HepG2 (cell line): ENCODE measurements around the gene FMO1. TPM values are rescaled to one million over a fixed set of nuclear protein-coding genes. Genes with fewer than 3 reads are reported as not detected.
A peak's percentile ranks its signal among the peaks of the same experiment; 100 is the strongest.

ENCODE experiments used
- ATF7 ChIP-seq, 2 experiments: fragments of 450-650 bp in 1 of 2; sonication (generic) in 1 of 2; formaldehyde crosslinking in 1 of 2; IDR thresholded peaks; 2 replicates each; pipeline versions ENCODE4 v1.4.0 to v1.6.1; 2016 to 2020; ENCODE audit warnings: antibody characterized with exemption in 1 of 2, mild to moderate bottlenecking in 1 of 2, missing genetic modification reagents in 1 of 2
- CEBPG ChIP-seq: IDR thresholded peaks from 2 replicates; pipeline ENCODE4 v1.6.1; 2016
- ELF1 ChIP-seq: sonication (generic); formaldehyde crosslinking; IDR thresholded peaks from 2 replicates; pipeline ENCODE4 v1.4.0; 2020; ENCODE audit warnings: missing genetic modification reagents
- GATAD2A ChIP-seq: IDR thresholded peaks from 2 replicates; pipeline ENCODE4 v1.6.1; 2016
- MAFF ChIP-seq: IDR thresholded peaks from 2 replicates; pipeline ENCODE4 v1.6.1; 2011; ENCODE audit warnings: low read depth, low read length, improper control_type of control experiment
- MIXL1 ChIP-seq: IDR thresholded peaks from 2 replicates; pipeline ENCODE4 v1.6.1; 2016
- NFYB ChIP-seq: sonication (generic); formaldehyde crosslinking; IDR thresholded peaks from 2 replicates; pipeline ENCODE4 v1.4.0; 2020; ENCODE audit warnings: missing genetic modification reagents
- SP140L ChIP-seq: sonication (generic); formaldehyde crosslinking; IDR thresholded peaks from 2 replicates; pipeline ENCODE4 v1.4.0; 2020; ENCODE audit warnings: missing genetic modification reagents, borderline replicate concordance
- SP2 ChIP-seq: sonication (generic); formaldehyde crosslinking; IDR thresholded peaks from 2 replicates; pipeline ENCODE4 v1.5.1; 2020; ENCODE audit warnings: mild to moderate bottlenecking, missing genetic modification reagents
- SP5 ChIP-seq: IDR thresholded peaks from 2 replicates; pipeline ENCODE4 v1.6.1; 2016; ENCODE audit warnings: low read depth, borderline replicate concordance
- TBL1XR1 ChIP-seq: fragments of 150-350 bp; IDR thresholded peaks from 2 replicates; pipeline ENCODE4 v1.6.1; 2014; ENCODE audit warnings: borderline replicate concordance, low read length; ENCODE audit not compliant: partially characterized antibody
- TCF7L2 ChIP-seq: IDR thresholded peaks from 2 replicates; pipeline ENCODE4 v1.6.1; 2011; ENCODE audit warnings: mild to moderate bottlenecking, low read depth, low read length, moderate library complexity
- ZNF331 ChIP-seq: sonication (generic); formaldehyde crosslinking; IDR thresholded peaks from 2 replicates; pipeline ENCODE4 v1.4.0; 2020; ENCODE audit warnings: missing genetic modification reagents
- ZNF557 ChIP-seq: sonication (generic); formaldehyde crosslinking; IDR thresholded peaks from 2 replicates; pipeline ENCODE4 v1.4.0; 2020; ENCODE audit warnings: missing genetic modification reagents
- ZNF747 ChIP-seq: sonication (generic); formaldehyde crosslinking; IDR thresholded peaks from 2 replicates; pipeline ENCODE4 v1.8.1; 2023; ENCODE audit warnings: missing genetic modification reagents, mild to moderate bottlenecking, borderline replicate concordance
- polyA plus RNA-seq, 8 experiments: library from polyadenylated mRNA; depleted of rRNA in 3 of 8; stranded (reverse) in 7 of 8; unstranded in 1 of 8; fragments of >200 nt; fragmentation: Illumina TruSeq in 4 of 8; extraction: Trizol in 4 of 8; gene quantifications; 2 replicates each; pipeline versions ENCODE4 v1.2.1 to v1.2.3, GENCODE V29; 2011 to 2016; ENCODE audit warnings: low read depth in 4 of 8, missing spikeins in 1 of 8, mixed read lengths in 1 of 8; ENCODE audit not compliant: insufficient read depth in 1 of 8
- total RNA-seq, 5 experiments: library from RNA; depleted of rRNA; stranded (reverse); fragments of >200 nt; fragmentation: Illumina TruSeq; extraction: Trizol; gene quantifications; 2 replicates each; pipeline ENCODE4 v1.2.3, GENCODE V29; 2016; ENCODE audit warnings: low read depth in 1 of 5
- TF ChIP-seq, protein P1 (sequence below): IDR thresholded peaks from 2 replicates; pipeline ENCODE4 v1.4.0; 2020; ENCODE audit warnings: mild to moderate bottlenecking, missing genetic modification reagents
- TF ChIP-seq, protein P2 (sequence below): sonication (generic); formaldehyde crosslinking; IDR thresholded peaks from 2 replicates; pipeline ENCODE4 v1.8.1; 2023; ENCODE audit warnings: mild to moderate bottlenecking, missing genetic modification reagents, borderline replicate concordance
- TF ChIP-seq, protein P3 (sequence below): sonication (generic); formaldehyde crosslinking; IDR thresholded peaks from 2 replicates; pipeline ENCODE4 v1.4.0; 2020; ENCODE audit warnings: mild to moderate bottlenecking, missing genetic modification reagents, borderline replicate concordance
- TF ChIP-seq, protein P4 (sequence below): IDR thresholded peaks from 2 replicates; pipeline ENCODE4 v1.6.1; 2016; ENCODE audit warnings: low read depth, borderline replicate concordance
- TF ChIP-seq, protein P5 (sequence below): sonication (generic); formaldehyde crosslinking; IDR thresholded peaks from 2 replicates; pipeline ENCODE4 v1.5.0; 2020; ENCODE audit warnings: missing genetic modification reagents
- TF ChIP-seq, protein P6 (sequence below): sonication (generic); formaldehyde crosslinking; IDR thresholded peaks from 2 replicates; pipeline ENCODE4 v1.5.0; 2020; ENCODE audit warnings: mild to moderate bottlenecking, missing genetic modification reagents, moderate library complexity
- TF ChIP-seq, protein P7 (sequence below): IDR thresholded peaks from 2 replicates; pipeline ENCODE4 v1.6.1; 2016; ENCODE audit warnings: missing genetic modification reagents, missing compliant biosample characterization

The FMO1 gene
- total and polyA plus RNA-seq, 2 of the 13 experiments (the other 11 are each of a cell fraction or from before 2014, with no cell fraction given): not detected

DNA sequence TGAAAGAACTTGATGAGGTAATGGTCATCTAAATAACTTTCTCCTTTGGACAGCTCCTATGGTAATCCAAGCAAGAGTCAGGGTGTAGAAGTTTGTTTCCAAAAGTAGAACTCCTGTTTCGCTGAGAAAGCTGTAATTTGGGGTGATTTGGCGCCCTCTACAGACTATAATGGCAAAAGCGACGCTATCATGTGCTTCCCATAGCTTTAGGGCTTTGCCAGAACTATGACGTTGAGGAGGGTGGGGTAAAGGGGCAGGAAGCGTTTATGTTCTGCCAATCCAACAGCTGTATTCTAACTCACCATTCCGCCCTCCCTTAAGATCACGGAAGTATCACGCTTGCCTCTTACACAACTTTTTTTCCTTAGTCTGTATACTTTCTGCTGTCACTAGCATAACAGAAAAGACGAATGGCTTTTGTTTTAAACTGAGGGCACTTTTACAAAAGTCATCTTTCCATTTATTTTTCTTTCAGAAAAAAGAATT, 65.6 kb downstream of the FMO1 start, which contains the start of gene FMO4 (continued):
- TF ChIP-seq, protein P1, sequence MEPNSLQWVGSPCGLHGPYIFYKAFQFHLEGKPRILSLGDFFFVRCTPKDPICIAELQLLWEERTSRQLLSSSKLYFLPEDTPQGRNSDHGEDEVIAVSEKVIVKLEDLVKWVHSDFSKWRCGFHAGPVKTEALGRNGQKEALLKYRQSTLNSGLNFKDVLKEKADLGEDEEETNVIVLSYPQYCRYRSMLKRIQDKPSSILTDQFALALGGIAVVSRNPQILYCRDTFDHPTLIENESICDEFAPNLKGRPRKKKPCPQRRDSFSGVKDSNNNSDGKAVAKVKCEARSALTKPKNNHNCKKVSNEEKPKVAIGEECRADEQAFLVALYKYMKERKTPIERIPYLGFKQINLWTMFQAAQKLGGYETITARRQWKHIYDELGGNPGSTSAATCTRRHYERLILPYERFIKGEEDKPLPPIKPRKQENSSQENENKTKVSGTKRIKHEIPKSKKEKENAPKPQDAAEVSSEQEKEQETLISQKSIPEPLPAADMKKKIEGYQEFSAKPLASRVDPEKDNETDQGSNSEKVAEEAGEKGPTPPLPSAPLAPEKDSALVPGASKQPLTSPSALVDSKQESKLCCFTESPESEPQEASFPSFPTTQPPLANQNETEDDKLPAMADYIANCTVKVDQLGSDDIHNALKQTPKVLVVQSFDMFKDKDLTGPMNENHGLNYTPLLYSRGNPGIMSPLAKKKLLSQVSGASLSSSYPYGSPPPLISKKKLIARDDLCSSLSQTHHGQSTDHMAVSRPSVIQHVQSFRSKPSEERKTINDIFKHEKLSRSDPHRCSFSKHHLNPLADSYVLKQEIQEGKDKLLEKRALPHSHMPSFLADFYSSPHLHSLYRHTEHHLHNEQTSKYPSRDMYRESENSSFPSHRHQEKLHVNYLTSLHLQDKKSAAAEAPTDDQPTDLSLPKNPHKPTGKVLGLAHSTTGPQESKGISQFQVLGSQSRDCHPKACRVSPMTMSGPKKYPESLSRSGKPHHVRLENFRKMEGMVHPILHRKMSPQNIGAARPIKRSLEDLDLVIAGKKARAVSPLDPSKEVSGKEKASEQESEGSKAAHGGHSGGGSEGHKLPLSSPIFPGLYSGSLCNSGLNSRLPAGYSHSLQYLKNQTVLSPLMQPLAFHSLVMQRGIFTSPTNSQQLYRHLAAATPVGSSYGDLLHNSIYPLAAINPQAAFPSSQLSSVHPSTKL (CRISPR knock-in tag): 0 out of 2 replicates have a peak, but pooled peaks have one; percentile 39
- TF ChIP-seq GATAD2A (CRISPR knock-in tag) (peak; percentile 33), SP2 (CRISPR knock-in tag) (peak; percentile 54), NFYB (CRISPR knock-in tag) (peak; percentile 69), SP140L (no peak), MIXL1 (CRISPR knock-in tag) (0 out of 2 replicates have a peak, but pooled peaks have one; percentile 59), ZNF747 (CRISPR knock-in tag) (no peak), TCF7L2 (no peak), ZNF331 (CRISPR knock-in tag) (0 out of 2 replicates have a peak, but pooled peaks have one; percentile 12), ELF1 (CRISPR knock-in tag) (peak; percentile 79), TBL1XR1 (peak; percentile 23), MAFF (peak; percentile 59), SP5 (CRISPR knock-in tag) (0 out of 2 replicates have a peak, but pooled peaks have one; percentile 17), ATF7 (IDR thresholded peaks at IDR 0.05) (0 out of 2 replicates have a peak, but pooled peaks have one; percentile 26), ATF7 (CRISPR knock-in tag; IDR thresholded peaks at IDR 0.05) (no peak), CEBPG (CRISPR knock-in tag) (peak; percentile 48), ZNF557 (CRISPR knock-in tag) (0 out of 2 replicates have a peak, but pooled peaks have one; percentile 30)
- TF ChIP-seq, protein P2, sequence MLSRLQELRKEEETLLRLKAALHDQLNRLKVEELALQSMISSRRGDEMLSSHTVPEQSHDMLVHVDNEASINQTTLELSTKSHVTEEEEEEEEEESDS (CRISPR knock-in tag): no peak
- TF ChIP-seq, protein P3, sequence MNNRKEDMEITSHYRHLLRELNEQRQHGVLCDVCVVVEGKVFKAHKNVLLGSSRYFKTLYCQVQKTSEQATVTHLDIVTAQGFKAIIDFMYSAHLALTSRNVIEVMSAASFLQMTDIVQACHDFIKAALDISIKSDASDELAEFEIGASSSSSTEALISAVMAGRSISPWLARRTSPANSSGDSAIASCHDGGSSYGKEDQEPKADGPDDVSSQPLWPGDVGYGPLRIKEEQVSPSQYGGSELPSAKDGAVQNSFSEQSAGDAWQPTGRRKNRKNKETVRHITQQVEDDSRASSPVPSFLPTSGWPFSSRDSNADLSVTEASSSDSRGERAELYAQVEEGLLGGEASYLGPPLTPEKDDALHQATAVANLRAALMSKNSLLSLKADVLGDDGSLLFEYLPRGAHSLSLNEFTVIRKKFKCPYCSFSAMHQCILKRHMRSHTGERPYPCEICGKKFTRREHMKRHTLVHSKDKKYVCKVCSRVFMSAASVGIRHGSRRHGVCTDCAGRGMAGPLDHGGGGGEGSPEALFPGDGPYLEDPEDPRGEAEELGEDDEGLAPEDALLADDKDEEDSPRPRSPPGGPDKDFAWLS (CRISPR knock-in tag): no peak
- TF ChIP-seq, protein P4, sequence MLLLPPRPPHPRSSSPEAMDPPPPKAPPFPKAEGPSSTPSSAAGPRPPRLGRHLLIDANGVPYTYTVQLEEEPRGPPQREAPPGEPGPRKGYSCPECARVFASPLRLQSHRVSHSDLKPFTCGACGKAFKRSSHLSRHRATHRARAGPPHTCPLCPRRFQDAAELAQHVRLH (CRISPR knock-in tag): 0 out of 2 replicates have a peak, but pooled peaks have one; percentile 26
- TF ChIP-seq, protein P5, sequence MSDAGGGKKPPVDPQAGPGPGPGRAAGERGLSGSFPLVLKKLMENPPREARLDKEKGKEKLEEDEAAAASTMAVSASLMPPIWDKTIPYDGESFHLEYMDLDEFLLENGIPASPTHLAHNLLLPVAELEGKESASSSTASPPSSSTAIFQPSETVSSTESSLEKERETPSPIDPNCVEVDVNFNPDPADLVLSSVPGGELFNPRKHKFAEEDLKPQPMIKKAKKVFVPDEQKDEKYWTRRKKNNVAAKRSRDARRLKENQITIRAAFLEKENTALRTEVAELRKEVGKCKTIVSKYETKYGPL: 0 out of 2 replicates have a peak, but pooled peaks have one; percentile 36
- TF ChIP-seq, protein P6, sequence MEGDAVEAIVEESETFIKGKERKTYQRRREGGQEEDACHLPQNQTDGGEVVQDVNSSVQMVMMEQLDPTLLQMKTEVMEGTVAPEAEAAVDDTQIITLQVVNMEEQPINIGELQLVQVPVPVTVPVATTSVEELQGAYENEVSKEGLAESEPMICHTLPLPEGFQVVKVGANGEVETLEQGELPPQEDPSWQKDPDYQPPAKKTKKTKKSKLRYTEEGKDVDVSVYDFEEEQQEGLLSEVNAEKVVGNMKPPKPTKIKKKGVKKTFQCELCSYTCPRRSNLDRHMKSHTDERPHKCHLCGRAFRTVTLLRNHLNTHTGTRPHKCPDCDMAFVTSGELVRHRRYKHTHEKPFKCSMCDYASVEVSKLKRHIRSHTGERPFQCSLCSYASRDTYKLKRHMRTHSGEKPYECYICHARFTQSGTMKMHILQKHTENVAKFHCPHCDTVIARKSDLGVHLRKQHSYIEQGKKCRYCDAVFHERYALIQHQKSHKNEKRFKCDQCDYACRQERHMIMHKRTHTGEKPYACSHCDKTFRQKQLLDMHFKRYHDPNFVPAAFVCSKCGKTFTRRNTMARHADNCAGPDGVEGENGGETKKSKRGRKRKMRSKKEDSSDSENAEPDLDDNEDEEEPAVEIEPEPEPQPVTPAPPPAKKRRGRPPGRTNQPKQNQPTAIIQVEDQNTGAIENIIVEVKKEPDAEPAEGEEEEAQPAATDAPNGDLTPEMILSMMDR (CRISPR knock-in tag): peak; percentile 82
- TF ChIP-seq, protein P7, sequence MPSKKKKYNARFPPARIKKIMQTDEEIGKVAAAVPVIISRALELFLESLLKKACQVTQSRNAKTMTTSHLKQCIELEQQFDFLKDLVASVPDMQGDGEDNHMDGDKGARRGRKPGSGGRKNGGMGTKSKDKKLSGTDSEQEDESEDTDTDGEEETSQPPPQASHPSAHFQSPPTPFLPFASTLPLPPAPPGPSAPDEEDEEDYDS (CRISPR knock-in tag): 0 out of 2 replicates have a peak, but pooled peaks have one; percentile 22
